ENCODE measurements around the gene HENMT1. TPM values are rescaled to one million over a fixed set of nuclear protein-coding genes. Genes with fewer than 3 reads are reported as not detected.

The HENMT1 gene
- total and polyA plus RNA-seq, 9 of the 15 experiments (the other 6 are each of a cell fraction or from before 2014, with no cell fraction given): not detected

DNA sequence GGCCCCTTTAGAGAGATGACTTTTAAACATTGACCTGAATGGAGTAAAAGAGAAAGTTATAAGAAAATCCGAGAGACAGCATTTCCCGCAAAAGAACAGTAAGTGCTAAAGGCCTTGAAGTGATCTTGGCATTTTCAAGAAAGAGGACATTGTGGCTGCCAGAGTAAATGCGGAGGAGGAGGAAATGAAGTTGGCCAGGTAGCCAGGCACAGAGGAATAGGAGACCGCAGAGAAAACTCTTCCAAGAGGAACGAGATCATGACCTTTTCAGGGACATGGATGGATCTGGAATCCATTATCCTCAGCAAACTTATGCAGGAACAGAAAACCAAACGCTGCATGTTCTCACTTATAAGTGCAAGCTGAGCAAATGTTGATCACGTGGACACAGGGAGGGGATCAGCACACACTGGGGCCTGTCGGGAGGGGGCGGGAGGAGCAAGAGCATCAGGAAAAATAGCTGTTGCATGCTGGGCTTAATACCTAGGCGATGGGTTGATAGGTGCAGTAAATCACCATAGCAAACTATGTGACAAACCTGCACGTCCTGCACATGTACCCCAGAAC lies 51.3 kb downstream of the HENMT1 start:
- H3K79me2 ChIP-seq (ENCODE audit: control insufficient read depth, insufficient read depth, low read length): no peaks in the 10 kb centered on the region
- TF ChIP-seq ZFP36 (IDR thresholded peaks at IDR 0.05; ENCODE audit: low read depth, low read length, partially characterized antibody): no peak
- TF ChIP-seq, protein P1, sequence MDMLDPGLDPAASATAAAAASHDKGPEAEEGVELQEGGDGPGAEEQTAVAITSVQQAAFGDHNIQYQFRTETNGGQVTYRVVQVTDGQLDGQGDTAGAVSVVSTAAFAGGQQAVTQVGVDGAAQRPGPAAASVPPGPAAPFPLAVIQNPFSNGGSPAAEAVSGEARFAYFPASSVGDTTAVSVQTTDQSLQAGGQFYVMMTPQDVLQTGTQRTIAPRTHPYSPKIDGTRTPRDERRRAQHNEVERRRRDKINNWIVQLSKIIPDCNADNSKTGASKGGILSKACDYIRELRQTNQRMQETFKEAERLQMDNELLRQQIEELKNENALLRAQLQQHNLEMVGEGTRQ (CRISPR knock-in tag; IDR thresholded peaks at IDR 0.05): peak; percentile 27; the same call in 1 of the 2 replicates
- TF ChIP-seq ZNF780A (CRISPR knock-in tag; IDR thresholded peaks at IDR 0.05): no peak
- ATAC-seq: 0 out of 3 replicates have a peak, but pooled peaks have one; percentile 38
- no peaks in the 10 kb centered on the region for H3K9me3 ChIP-seq (replicated peaks; ENCODE audit: control insufficient read depth, insufficient read depth, low read depth, low read length)
- H3K9ac ChIP-seq (ENCODE audit: insufficient read depth in 1 of 2, low read depth in 2 of 2, low read length in 2 of 2): no peak overlapping the region
- no peak overlapping the region for H3K4me2 ChIP-seq (ENCODE audit: insufficient read depth, low read length)
- no peak overlapping the region for H2AFZ ChIP-seq (ENCODE audit: low read depth, low read length)
- FAIRE-seq: no peak
- H3K27ac ChIP-seq (ENCODE audit: extremely low read depth, low read depth, low read length): no peak overlapping the region
- in situ Hi-C loops (cut with MboI): no loop called here
- intact Hi-C loops (cut with micrococcal nuclease): no loop called here
- H3K9me1 ChIP-seq (ENCODE audit: control insufficient read depth, insufficient read depth, low read length): no peaks in the 10 kb centered on the region
- no peaks in the 10 kb centered on the region for H3K4me1 ChIP-seq (replicated peaks in 1 of 2; ENCODE audit: control insufficient read depth in 2 of 2, insufficient read depth in 2 of 2, low read length in 2 of 2)
- no peaks in the 10 kb centered on the region for H4K20me1 ChIP-seq (replicated peaks; ENCODE audit: control insufficient read depth, insufficient read depth, low read length)
- POLR2A ChIA-PET: no interaction called here
- no TSS peak for BruUV-seq (replicated peaks)
- DNase-seq (ENCODE audit: extremely low read depth in 1 of 4, low spot score in 3 of 4): no peak
- CTCF ChIA-PET (ENCODE audit: low intra/inter-chr PET ratio): no interaction called here
- H3K4me3 ChIP-seq: no peak overlapping the region
- 64% methylated on average over 11 of the region's 11 CpGs for WGBS (ENCODE audit: insufficient coverage, low coverage, missing lambda C conversion rate)
- no peaks in the 10 kb centered on the region for H3K27me3 ChIP-seq (ENCODE audit: control insufficient read depth in 2 of 2, insufficient read depth in 2 of 2, low read length in 2 of 2)
- peaks cover 10% of the 10 kb centered on the region; the same call in 1 of the 3 replicates for H3K36me3 ChIP-seq (ENCODE audit: control insufficient read depth, insufficient read depth, low read length)

DNA sequence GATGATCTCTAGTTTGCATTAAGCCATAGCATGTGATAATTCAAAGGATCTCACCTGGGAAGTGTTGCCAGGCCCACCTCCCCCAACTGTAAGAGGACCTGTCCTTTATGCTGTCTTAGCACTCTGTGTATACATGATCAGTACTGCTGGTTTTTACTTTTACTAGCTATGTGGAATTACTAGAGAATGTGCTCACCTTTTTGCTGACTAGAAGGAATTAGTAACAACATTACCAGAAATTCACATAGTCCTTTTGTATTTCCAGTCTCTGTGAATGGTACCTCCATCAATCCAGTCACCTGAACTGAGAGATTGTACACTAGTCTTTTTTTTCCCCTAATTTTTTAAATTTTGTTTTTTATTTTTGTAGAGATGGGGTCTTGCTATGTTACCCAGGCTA lies 54.4 kb downstream of the HENMT1 start:
- Histone ChIP-seq H3K9ac (ENCODE audit: insufficient read depth in 1 of 2, low read depth in 2 of 2, low read length in 2 of 2) (no peak overlapping the region), H3K4me1 (replicated peaks in 1 of 2; ENCODE audit: control insufficient read depth in 2 of 2, insufficient read depth in 2 of 2, low read length in 2 of 2) (no peaks in the 10 kb centered on the region), H3K4me3 (no peak overlapping the region), H4K20me1 (replicated peaks; ENCODE audit: control insufficient read depth, insufficient read depth, low read length) (no peaks in the 10 kb centered on the region), H3K79me2 (ENCODE audit: control insufficient read depth, insufficient read depth, low read length) (no peaks in the 10 kb centered on the region), H2AFZ (ENCODE audit: low read depth, low read length) (no peak overlapping the region), H3K4me2 (ENCODE audit: insufficient read depth, low read length) (no peak overlapping the region), H3K9me3 (replicated peaks; ENCODE audit: control insufficient read depth, insufficient read depth, low read depth, low read length) (no peaks in the 10 kb centered on the region), H3K27ac (ENCODE audit: extremely low read depth, low read depth, low read length) (no peak overlapping the region), H3K27me3 (ENCODE audit: control insufficient read depth in 2 of 2, insufficient read depth in 2 of 2, low read length in 2 of 2) (no peaks in the 10 kb centered on the region), H3K36me3 (ENCODE audit: control insufficient read depth, insufficient read depth, low read length) (0 out of 3 replicates have a peak, but pooled peaks cover 3% of the 10 kb centered on the region), H3K9me1 (ENCODE audit: control insufficient read depth, insufficient read depth, low read length) (no peaks in the 10 kb centered on the region)
- in situ Hi-C loops (cut with MboI): no loop called here
- no TSS peak for BruUV-seq (replicated peaks)
- DNase-seq (ENCODE audit: extremely low read depth in 1 of 4, low spot score in 3 of 4) (no peak), ATAC-seq (no peak), FAIRE-seq (no peak)
- ChIA-PET CTCF (ENCODE audit: low intra/inter-chr PET ratio) (no interaction called here), POLR2A (interaction anchor here (0.7 to 1.9 kb wide), 6 partner anchors 9 to 73 kb away, joined by 3 to 6 read pairs (median 5); no protein-coding TSS in a partner anchor)
- intact Hi-C loops (cut with micrococcal nuclease): no loop called here
- no peak for TF ChIP-seq TGIF2 (CRISPR knock-in tag; IDR thresholded peaks at IDR 0.05)
- TF ChIP-seq, protein P2, sequence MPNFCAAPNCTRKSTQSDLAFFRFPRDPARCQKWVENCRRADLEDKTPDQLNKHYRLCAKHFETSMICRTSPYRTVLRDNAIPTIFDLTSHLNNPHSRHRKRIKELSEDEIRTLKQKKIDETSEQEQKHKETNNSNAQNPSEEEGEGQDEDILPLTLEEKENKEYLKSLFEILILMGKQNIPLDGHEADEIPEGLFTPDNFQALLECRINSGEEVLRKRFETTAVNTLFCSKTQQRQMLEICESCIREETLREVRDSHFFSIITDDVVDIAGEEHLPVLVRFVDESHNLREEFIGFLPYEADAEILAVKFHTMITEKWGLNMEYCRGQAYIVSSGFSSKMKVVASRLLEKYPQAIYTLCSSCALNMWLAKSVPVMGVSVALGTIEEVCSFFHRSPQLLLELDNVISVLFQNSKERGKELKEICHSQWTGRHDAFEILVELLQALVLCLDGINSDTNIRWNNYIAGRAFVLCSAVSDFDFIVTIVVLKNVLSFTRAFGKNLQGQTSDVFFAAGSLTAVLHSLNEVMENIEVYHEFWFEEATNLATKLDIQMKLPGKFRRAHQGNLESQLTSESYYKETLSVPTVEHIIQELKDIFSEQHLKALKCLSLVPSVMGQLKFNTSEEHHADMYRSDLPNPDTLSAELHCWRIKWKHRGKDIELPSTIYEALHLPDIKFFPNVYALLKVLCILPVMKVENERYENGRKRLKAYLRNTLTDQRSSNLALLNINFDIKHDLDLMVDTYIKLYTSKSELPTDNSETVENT (CRISPR knock-in tag; IDR thresholded peaks at IDR 0.05): no peak
- TF ChIP-seq PHTF2 (CRISPR knock-in tag; IDR thresholded peaks at IDR 0.05): no peak
- no peak for TF ChIP-seq GATA2 (CRISPR knock-in tag; IDR thresholded peaks at IDR 0.05)
- TF ChIP-seq, protein P3, sequence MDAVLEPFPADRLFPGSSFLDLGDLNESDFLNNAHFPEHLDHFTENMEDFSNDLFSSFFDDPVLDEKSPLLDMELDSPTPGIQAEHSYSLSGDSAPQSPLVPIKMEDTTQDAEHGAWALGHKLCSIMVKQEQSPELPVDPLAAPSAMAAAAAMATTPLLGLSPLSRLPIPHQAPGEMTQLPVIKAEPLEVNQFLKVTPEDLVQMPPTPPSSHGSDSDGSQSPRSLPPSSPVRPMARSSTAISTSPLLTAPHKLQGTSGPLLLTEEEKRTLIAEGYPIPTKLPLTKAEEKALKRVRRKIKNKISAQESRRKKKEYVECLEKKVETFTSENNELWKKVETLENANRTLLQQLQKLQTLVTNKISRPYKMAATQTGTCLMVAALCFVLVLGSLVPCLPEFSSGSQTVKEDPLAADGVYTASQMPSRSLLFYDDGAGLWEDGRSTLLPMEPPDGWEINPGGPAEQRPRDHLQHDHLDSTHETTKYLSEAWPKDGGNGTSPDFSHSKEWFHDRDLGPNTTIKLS (IDR thresholded peaks at IDR 0.05; ENCODE audit: borderline replicate concordance, low read depth): no peak
- TF ChIP-seq, protein P4, sequence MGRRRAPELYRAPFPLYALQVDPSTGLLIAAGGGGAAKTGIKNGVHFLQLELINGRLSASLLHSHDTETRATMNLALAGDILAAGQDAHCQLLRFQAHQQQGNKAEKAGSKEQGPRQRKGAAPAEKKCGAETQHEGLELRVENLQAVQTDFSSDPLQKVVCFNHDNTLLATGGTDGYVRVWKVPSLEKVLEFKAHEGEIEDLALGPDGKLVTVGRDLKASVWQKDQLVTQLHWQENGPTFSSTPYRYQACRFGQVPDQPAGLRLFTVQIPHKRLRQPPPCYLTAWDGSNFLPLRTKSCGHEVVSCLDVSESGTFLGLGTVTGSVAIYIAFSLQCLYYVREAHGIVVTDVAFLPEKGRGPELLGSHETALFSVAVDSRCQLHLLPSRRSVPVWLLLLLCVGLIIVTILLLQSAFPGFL (CRISPR knock-in tag; IDR thresholded peaks at IDR 0.05): no peak
- peak; percentile 71 for TF ChIP-seq C11orf30 (IDR thresholded peaks at IDR 0.05; ENCODE audit: low read depth)
